PC-3 (cell line): ENCODE measurements around the gene ABL1. TPM values are rescaled to one million over a fixed set of nuclear protein-coding genes. Genes with fewer than 3 reads are reported as not detected.

Experiments used
- ATAC-seq: fragments of 200-7000 bp; cut with Tn5 transposase; 2 replicates; pipeline ENCODE4 v1.9.1; 2020; ENCODE audit warnings: mild to moderate bottlenecking, moderate library complexity
- BruUV-seq: library from RNA; stranded (reverse); fragments of 400-500 nt; replicated peaks from 2 replicates; lab custom pipeline; 2021; lab: Mats Ljungman, UMichigan
- CTCF ChIA-PET: fragments of 300-600 bp; sonication (Branson Sonifier 250); formaldehyde crosslinking; loops from one replicate; lab custom pipeline; 2022; ENCODE audit warnings: antibody characterized with exemption; lab: Charles Lee
- POLR2A ChIA-PET: fragments of 300-600 bp; sonication (Branson Sonifier 250); formaldehyde crosslinking; loops from one replicate; lab custom pipeline; 2022; ENCODE audit warnings: antibody characterized with exemption; ENCODE audit not compliant: unreplicated experiment; lab: Charles Lee
- DNase-seq: peaks from one replicate; pipeline ENCODE4 v3.0.0-alpha.2; 2015
- H2AFZ ChIP-seq: fragments of 300-600 bp; sonication (generic); 2 replicates; pipeline ENCODE4 v1.6.0; 2016; ENCODE audit warnings: antibody characterized with exemption, low read length
- H3F3A ChIP-seq: fragments of 300-600 bp; sonication (generic); one replicate; pipeline ENCODE4 v1.6.0; 2017; ENCODE audit warnings: antibody characterized with exemption, low read length, control low read depth, mild to moderate bottlenecking; ENCODE audit not compliant: unreplicated experiment
- H3K27ac ChIP-seq: fragments of 300-600 bp; sonication (generic); 2 replicates; pipeline ENCODE4 v1.5.1; 2016; ENCODE audit warnings: mild to moderate bottlenecking, low read length
- H3K27me3 ChIP-seq: fragments of 300-600 bp; sonication (generic); 2 replicates; pipeline ENCODE4 v1.6.1; 2016; ENCODE audit warnings: low read length, mixed read lengths
- H3K36me3 ChIP-seq: fragments of 300-600 bp; sonication (generic); 2 replicates; pipeline ENCODE4 v1.6.1; 2016; ENCODE audit warnings: low read depth, mixed run types, low read length, mixed read lengths
- H3K4me1 ChIP-seq: fragments of 300-600 bp; sonication (generic); 2 replicates; pipeline ENCODE4 v1.5.1; 2016; ENCODE audit warnings: low read length; ENCODE audit not compliant: insufficient read depth
- H3K4me2 ChIP-seq: fragments of 300-600 bp; sonication (generic); 2 replicates; pipeline ENCODE4 v1.6.0; 2016; ENCODE audit warnings: low read length
- H3K4me3 ChIP-seq: fragments of 300-600 bp; sonication (generic); 2 replicates; pipeline ENCODE4 v1.5.1; 2016; ENCODE audit warnings: mild to moderate bottlenecking, low read length, mixed read lengths
- H3K79me2 ChIP-seq: fragments of 300-600 bp; sonication (generic); 2 replicates; pipeline ENCODE4 v1.6.1; 2017; ENCODE audit warnings: low read length, mixed read lengths
- H3K9ac ChIP-seq: fragments of 300-600 bp; sonication (generic); 2 replicates; pipeline ENCODE4 v1.6.0; 2016; ENCODE audit warnings: mild to moderate bottlenecking, low read length
- H3K9me2 ChIP-seq: fragments of 300-600 bp; sonication (generic); replicated peaks from 2 replicates; pipeline ENCODE4 v1.6.1; 2016; ENCODE audit warnings: mixed run types, low read length, mixed read lengths
- H3K9me3 ChIP-seq: fragments of 300-600 bp; sonication (generic); 2 replicates; pipeline ENCODE4 v1.6.1; 2016; ENCODE audit warnings: low read length, mixed read lengths
- H4K20me1 ChIP-seq: fragments of 300-600 bp; sonication (generic); 2 replicates; pipeline ENCODE4 v1.6.1; 2016; ENCODE audit warnings: low read length, mixed read lengths
- EZH2 ChIP-seq: fragments of 300-600 bp; sonication (generic); IDR thresholded peaks from one replicate; pipeline ENCODE4 v1.6.1; 2017; ENCODE audit warnings: antibody characterized with exemption, mild to moderate bottlenecking, low read length; ENCODE audit not compliant: unreplicated experiment
- EZH2phosphoT487 ChIP-seq: fragments of 300-600 bp; sonication (generic); IDR thresholded peaks from 2 replicates; pipeline ENCODE4 v1.6.1; 2018; ENCODE audit warnings: mild to moderate bottlenecking, antibody characterized with exemption, low read length, borderline replicate concordance
- intact Hi-C: fragments of 100-400 bp; cut with micrococcal nuclease; formaldehyde crosslinking; loops from 2 replicates; pipeline ENCODE4 v1.9.0; 2023
- total RNA-seq: library from RNA; depleted of rRNA; stranded (reverse); fragments of >200 nt; gene quantifications from 2 replicates; pipeline ENCODE4 v1.2.3, GENCODE V29; 2014
- TF ChIP-seq, protein P1 (sequence below): fragments of 300-600 bp; sonication (generic); conservative IDR thresholded peaks from 2 replicates; pipeline ENCODE4 v1.5.1; 2017; ENCODE audit warnings: antibody characterized with exemption, low read depth, mild to moderate bottlenecking, low read length

ABL1 gene
- total RNA-seq, 1 experiment from 2014 or later, result 22.8 TPM

DNA sequence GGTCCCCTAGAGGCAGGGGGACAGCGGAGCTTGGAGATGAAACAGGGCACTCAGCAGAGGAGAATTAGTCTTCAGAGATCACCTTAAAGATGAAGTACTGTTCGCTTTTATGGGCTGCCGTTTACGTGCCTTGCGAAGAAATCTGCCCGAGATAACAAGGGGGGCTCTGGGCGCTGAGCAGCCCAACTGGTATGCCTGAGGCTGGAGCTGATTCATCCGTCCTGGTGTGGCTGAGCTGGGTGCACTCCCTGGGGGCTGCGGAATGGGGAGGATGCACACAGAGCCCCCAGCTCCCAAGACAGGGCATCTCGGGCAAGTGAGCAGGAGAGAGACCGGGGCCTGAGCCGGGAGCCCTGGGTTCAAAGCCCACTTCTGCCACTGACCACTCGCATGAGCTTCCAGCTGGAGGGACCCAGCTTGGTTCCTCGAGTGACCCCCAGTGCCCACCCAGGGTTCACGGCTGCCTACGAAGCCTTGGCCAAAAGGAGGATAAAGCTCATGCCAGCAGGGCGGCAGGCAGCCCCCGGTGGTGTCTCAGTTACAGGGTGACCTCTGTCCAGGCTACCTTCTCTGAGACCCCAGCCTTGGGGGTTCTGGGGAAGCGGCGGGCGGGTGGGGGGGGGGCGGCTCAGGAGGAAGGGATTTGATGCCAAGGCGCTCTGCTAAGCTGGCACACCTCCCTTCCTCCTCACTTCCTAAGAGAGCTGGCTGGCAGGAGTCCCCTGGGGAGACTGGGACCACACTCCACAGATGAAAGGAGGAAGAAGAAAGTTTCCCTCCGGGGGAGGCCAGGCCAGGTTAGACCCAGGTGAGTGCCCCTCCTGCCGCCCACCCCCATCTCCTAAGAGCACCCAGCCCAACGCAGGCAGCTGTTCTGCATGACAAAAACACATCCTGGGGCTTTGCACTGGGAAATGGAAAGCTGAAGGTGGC, 98.3 kb downstream of the ABL1 start:
- Histone ChIP-seq H3F3A (no peaks in the 10 kb centered on the region), H3K27me3 (no peaks in the 10 kb centered on the region), H3K4me3 (peak overlapping the region; percentile 48), H3K36me3 (no peaks in the 10 kb centered on the region), H3K27ac (peak overlapping the region; percentile 39), H3K79me2 (no peaks in the 10 kb centered on the region), H3K9me2 (no peaks in the 10 kb centered on the region), H3K4me1 (peaks cover 33% of the 10 kb centered on the region), H2AFZ (peak overlapping the region; percentile 53; the same call in 1 of the 2 replicates), H3K4me2 (peak overlapping the region; percentile 76), H3K9ac (no peak overlapping the region), H4K20me1 (no peaks in the 10 kb centered on the region), H3K9me3 (no peaks in the 10 kb centered on the region)
- intact Hi-C loops, result loop anchor here (5.0 kb wide), 1 partner anchor 36 kb away; the partner anchor contains the start of gene QRFP
- TF ChIP-seq, protein P1, sequence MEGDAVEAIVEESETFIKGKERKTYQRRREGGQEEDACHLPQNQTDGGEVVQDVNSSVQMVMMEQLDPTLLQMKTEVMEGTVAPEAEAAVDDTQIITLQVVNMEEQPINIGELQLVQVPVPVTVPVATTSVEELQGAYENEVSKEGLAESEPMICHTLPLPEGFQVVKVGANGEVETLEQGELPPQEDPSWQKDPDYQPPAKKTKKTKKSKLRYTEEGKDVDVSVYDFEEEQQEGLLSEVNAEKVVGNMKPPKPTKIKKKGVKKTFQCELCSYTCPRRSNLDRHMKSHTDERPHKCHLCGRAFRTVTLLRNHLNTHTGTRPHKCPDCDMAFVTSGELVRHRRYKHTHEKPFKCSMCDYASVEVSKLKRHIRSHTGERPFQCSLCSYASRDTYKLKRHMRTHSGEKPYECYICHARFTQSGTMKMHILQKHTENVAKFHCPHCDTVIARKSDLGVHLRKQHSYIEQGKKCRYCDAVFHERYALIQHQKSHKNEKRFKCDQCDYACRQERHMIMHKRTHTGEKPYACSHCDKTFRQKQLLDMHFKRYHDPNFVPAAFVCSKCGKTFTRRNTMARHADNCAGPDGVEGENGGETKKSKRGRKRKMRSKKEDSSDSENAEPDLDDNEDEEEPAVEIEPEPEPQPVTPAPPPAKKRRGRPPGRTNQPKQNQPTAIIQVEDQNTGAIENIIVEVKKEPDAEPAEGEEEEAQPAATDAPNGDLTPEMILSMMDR, result peak; percentile 13; the same call in 1 of the 2 replicates
- TF ChIP-seq EZH2, result no peak
- TF ChIP-seq EZH2phosphoT487, result no peak
- ChIA-PET POLR2A (interaction anchor here (0.5 kb wide), 3 partner anchors 20 to 103 kb away, joined by 4 to 8 read pairs (median 5); no protein-coding TSS in a partner anchor), CTCF (interaction anchor here (0.6 to 1.1 kb wide), 7 partner anchors 36 to 124 kb away, joined by 3 to 6 read pairs (median 4); no protein-coding TSS in a partner anchor)
- DNase-seq, result peak; percentile 67
- ATAC-seq, result peak; percentile 56
- no TSS peak for BruUV-seq

DNA sequence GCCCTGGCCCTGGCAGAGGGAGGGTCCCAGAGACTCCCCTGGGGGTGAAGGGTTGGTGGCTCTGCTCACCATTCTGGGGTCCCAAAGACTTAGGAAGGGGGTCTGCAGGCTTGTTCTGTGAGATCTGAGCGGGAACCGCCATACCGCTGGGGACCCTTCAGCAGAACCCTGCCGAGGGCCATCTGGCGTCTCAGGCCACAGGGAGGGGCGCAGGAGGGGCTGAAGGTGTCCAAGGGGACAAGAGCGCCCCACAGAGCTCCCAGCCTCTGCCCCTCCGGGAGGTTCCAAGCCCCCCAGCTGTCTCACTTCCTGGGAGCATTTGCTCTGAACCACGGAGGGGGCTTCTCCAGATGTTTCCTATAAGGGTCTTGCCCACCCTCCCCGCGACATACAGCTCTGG, 99.2 kb downstream of the ABL1 start:
- intact Hi-C loops, result loop anchor here (5.0 kb wide), 1 partner anchor 37 kb away; the partner anchor contains the start of gene QRFP
- ChIA-PET POLR2A (no interaction called here), CTCF (no interaction called here)
- no peaks in the 10 kb centered on the region for H3K27me3 ChIP-seq
- TF ChIP-seq EZH2 (no peak), EZH2phosphoT487 (no peak)
- TF ChIP-seq, protein P1, result no peak
- no peaks in the 10 kb centered on the region for H3F3A ChIP-seq
- peaks cover 25% of the 10 kb centered on the region for H3K4me1 ChIP-seq
- no peak overlapping the region for H3K4me2 ChIP-seq
- H3K9me3 ChIP-seq, result no peaks in the 10 kb centered on the region
- no peaks in the 10 kb centered on the region for H3K36me3 ChIP-seq
- no peak overlapping the region for H2AFZ ChIP-seq
- no peak overlapping the region for H3K9ac ChIP-seq
- BruUV-seq, result no TSS peak
- no peaks in the 10 kb centered on the region for H3K9me2 ChIP-seq
- no peaks in the 10 kb centered on the region for H3K79me2 ChIP-seq
- H4K20me1 ChIP-seq, result no peaks in the 10 kb centered on the region
- ATAC-seq (no peak), DNase-seq (no peak)
- H3K27ac ChIP-seq, result no peak overlapping the region
- no peak overlapping the region for H3K4me3 ChIP-seq
